ENCODE data around the gene LINS1. TPM values are rescaled to one million over a fixed set of nuclear protein-coding genes. Genes with fewer than 3 reads are reported as not detected.

LINS1 gene
- total RNA-seq, 1 donor: 25.8 TPM

DNA sequence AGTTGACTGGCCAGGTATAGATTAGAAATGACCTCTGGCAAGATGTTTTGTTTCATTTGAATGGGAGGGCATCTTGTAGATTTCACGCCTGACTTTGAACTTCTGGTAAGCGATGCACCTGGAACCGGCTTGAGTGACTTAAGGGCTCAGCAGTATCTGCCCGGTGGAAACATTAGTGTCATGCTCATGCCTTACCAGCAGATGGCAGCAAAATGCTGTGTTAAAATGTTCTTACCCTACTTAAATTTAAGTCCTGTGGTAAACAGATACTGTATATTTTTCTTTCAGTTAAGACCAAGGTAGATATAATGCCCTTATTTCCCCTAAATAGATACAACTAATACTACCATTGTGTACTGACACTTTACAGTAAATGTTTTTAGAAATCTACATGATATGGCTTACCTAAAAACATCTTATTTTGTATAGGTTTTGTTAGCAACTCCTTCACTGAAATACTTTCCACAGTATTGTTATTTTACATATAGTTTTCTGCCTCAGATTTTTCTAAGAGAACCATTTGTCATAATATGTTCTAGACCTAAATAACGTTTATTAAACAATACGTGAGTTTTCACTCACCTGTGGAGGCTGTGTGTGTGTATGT, 25.9 kb upstream of the LINS1 start:
- no peak overlapping the region for H3K4me3 ChIP-seq (ENCODE audit: low read depth, low read length)
- DNase-seq (ENCODE audit: low read depth): peak; percentile 92
- TF ChIP-seq, protein P1, sequence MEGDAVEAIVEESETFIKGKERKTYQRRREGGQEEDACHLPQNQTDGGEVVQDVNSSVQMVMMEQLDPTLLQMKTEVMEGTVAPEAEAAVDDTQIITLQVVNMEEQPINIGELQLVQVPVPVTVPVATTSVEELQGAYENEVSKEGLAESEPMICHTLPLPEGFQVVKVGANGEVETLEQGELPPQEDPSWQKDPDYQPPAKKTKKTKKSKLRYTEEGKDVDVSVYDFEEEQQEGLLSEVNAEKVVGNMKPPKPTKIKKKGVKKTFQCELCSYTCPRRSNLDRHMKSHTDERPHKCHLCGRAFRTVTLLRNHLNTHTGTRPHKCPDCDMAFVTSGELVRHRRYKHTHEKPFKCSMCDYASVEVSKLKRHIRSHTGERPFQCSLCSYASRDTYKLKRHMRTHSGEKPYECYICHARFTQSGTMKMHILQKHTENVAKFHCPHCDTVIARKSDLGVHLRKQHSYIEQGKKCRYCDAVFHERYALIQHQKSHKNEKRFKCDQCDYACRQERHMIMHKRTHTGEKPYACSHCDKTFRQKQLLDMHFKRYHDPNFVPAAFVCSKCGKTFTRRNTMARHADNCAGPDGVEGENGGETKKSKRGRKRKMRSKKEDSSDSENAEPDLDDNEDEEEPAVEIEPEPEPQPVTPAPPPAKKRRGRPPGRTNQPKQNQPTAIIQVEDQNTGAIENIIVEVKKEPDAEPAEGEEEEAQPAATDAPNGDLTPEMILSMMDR (IDR thresholded peaks at IDR 0.05; ENCODE audit: insufficient read depth, low read length): peak; percentile 75

DNA sequence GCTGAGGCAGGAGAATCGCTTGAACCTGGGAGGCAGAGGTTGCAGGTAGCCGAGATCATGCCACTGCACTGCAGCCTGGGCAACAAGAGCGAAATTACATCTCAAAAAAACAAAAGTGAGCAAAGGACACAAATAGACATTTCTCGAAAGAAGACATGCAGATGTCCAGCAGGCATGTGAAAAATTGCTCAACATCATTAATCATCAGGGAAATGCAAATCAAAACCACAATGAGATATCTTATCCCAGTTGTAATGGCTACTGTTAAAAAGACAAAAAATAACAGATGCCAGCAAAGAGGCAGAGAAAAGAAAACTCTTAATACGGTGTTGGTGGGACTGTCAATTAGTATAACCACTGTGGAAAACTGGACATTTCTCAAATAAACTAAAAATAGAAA, 21.3 kb upstream of the LINS1 start:
- peak; percentile 23 for DNase-seq (ENCODE audit: low read depth)

DNA sequence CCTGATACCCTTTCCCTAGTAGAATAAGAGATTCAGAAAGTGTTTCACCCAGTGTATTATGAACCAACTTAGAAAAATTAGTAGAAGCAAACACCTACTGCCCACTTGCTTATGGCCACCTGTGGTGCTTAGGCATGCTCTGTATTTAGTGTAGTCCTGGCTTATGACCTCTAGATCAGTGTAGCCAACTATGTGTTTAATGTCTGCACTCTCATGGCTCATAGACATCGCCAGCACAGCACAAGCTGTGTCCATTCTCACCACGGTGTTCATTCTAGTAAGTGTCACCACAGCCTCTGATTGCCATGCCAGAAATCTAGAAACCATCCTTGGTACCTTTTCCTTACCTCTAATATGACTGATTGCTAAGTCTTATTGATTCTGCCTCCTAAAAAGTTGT, 14.7 kb upstream of the LINS1 start:
- H3K4me3 ChIP-seq (ENCODE audit: low read depth, low read length): no peak overlapping the region
- TF ChIP-seq, protein P1 (IDR thresholded peaks at IDR 0.05; ENCODE audit: insufficient read depth, low read length): no peak
- no peak for DNase-seq (ENCODE audit: low read depth)

More for the DNA sequence above, 21.3 kb upstream of the LINS1 start:
- TF ChIP-seq, protein P1 (IDR thresholded peaks at IDR 0.05; ENCODE audit: insufficient read depth, low read length): no peak
- no peak overlapping the region for H3K4me3 ChIP-seq (ENCODE audit: low read depth, low read length)

DNA sequence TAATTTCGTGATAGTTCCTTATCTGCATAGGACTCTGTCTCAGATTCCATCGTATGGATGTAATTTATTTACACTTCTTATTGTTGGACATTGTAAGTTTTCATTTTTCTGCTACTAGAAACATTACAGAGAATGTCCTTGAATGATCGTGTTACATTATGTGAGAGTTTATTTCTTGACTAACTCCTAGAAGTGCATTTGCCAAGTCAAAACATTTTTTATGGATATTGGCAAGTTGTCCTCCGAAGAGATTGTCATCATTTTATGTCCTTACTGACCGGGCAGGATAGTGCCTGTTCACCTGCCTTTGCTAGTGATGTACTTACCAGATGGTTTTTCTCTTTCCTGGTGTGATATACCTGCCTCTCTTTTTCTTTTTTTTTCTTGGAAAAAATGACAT, 13.8 kb upstream of the LINS1 start:
- TF ChIP-seq, protein P1 (IDR thresholded peaks at IDR 0.05; ENCODE audit: insufficient read depth, low read length): no peak

DNA sequence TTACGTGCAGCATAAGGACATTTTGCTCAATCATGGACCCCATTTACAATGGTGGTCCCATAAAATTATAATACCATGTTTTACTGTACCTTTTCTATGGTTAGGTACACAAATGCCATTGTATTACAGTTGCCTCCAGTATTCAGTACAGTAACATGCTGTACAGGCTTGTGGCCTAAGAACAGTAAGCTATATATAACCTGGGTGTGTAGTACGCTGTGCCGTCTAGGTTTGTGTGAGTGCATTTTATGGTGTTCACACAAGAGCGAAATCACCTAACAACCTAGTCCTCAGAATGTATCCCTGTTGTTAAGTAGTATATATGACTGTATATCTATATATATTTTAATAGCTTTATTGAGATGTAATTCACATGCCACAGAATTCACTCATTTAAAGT, 12.9 kb upstream of the LINS1 start:
- TF ChIP-seq, protein P1 (IDR thresholded peaks at IDR 0.05; ENCODE audit: insufficient read depth, low read length): no peak
- no peak for DNase-seq (ENCODE audit: low read depth)

More for the DNA sequence above, 13.8 kb upstream of the LINS1 start:
- DNase-seq (ENCODE audit: low read depth): no peak
- H3K4me3 ChIP-seq (ENCODE audit: low read depth, low read length): no peak overlapping the region

DNA sequence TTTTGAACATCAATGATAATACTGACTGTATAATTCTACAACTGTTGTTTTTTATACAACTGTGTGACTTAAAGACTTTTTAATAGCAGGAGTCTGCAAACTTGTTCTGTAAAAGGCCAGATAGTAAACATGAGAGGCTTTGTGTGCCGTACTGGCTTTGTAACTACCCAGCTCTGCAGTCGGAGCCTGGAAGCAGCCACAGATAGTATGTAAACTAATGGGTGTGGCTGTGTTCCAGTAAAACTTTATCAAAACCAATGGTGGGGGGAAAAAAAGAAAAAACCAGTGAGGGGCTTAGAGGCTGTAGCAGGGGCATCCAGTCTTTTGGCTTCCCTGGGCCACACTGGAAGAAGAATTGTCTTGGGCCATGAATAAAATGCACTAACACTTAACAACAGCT, 12.4 kb upstream of the LINS1 start:
- no peak overlapping the region for H3K4me3 ChIP-seq (ENCODE audit: low read depth, low read length)
- TF ChIP-seq, protein P1 (IDR thresholded peaks at IDR 0.05; ENCODE audit: insufficient read depth, low read length): no peak
- no peak for DNase-seq (ENCODE audit: low read depth)

More for the DNA sequence above, 12.9 kb upstream of the LINS1 start:
- H3K4me3 ChIP-seq (ENCODE audit: low read depth, low read length): no peak overlapping the region

DNA sequence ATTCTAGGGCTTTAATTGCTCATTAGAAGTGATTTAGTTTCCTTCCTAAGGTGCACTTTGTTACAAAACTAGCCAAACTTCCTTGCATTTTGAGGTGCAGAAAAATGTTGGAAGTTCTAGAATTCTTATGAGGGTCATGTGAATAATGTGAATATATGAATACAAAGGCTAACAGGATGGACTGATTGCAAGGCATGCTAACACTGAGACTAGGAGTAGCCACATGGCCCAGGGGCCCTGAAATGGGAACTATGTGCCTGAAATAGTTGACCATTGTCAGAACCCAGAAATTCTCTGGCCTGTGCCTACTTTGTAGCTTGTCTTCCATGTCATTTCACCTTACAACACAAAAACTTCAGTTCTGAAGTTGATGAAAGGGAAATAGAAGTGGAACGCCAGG, 11.2 kb upstream of the LINS1 start:
- TF ChIP-seq, protein P1 (IDR thresholded peaks at IDR 0.05; ENCODE audit: insufficient read depth, low read length): no peak
- DNase-seq (ENCODE audit: low read depth): no peak
- no peak overlapping the region for H3K4me3 ChIP-seq (ENCODE audit: low read depth, low read length)
